HEK293T (cell line): ENCODE measurements around the gene TTLL3.
"Not testable (repeated sequence)": the region's sequence is repeated elsewhere in the genome, so short reads cannot be mapped to it uniquely, and the experiment has no call there.

Source experiments
- CTCF ChIA-PET: fragments of 350-600 bp; formaldehyde crosslinking; extraction: SDS; loops from one replicate; lab custom pipeline; 2021; ENCODE audit warnings: antibody characterized with exemption, inconsistent platforms; lab: Yijun Ruan, JAX
- POLR2A ChIA-PET: fragments of 350-600 bp; formaldehyde crosslinking; extraction: SDS; loops from one replicate; lab custom pipeline; 2020; ENCODE audit warnings: antibody characterized with exemption, inconsistent platforms; lab: Yijun Ruan, JAX
- DNase-seq: peaks from one replicate; pipeline ENCODE4 v3.0.0; 2012; ENCODE audit warnings: mixed read lengths; ENCODE audit errors: extremely low spot score
- ARNT ChIP-seq: fragments of 450-650 bp; IDR thresholded peaks from 2 replicates; pipeline ENCODE4 v1.6.1; 2017; ENCODE audit warnings: mild to moderate bottlenecking
- BHLHE40 ChIP-seq: fragments of 450-650 bp; IDR thresholded peaks from 2 replicates; pipeline ENCODE4 v1.6.1; 2016; ENCODE audit warnings: mild to moderate bottlenecking, moderate library complexity, borderline replicate concordance
- CTBP1 ChIP-seq: fragments of 450-650 bp; IDR thresholded peaks from 2 replicates; pipeline ENCODE4 v1.6.1; 2016; ENCODE audit warnings: borderline replicate concordance
- ELF4 ChIP-seq: fragments of 450-650 bp; IDR thresholded peaks from 2 replicates; pipeline ENCODE4 v1.6.1; 2017; ENCODE audit warnings: antibody characterized with exemption
- FOXA1 ChIP-seq: fragments of 450-650 bp; IDR thresholded peaks from 2 replicates; pipeline ENCODE4 v1.6.1; 2016; ENCODE audit warnings: mild to moderate bottlenecking
- FOXK2 ChIP-seq: fragments of 450-650 bp; IDR thresholded peaks from 2 replicates; pipeline ENCODE4 v1.6.1; 2016; ENCODE audit warnings: mild to moderate bottlenecking
- FOXM1 ChIP-seq: fragments of 450-650 bp; IDR thresholded peaks from 2 replicates; pipeline ENCODE4 v1.6.1; 2017; ENCODE audit warnings: mild to moderate bottlenecking, borderline replicate concordance
- HDGF ChIP-seq: fragments of 450-650 bp; IDR thresholded peaks from 2 replicates; pipeline ENCODE4 v1.6.1; 2017; ENCODE audit warnings: antibody characterized with exemption, borderline replicate concordance
- L3MBTL2 ChIP-seq: fragments of 450-650 bp; conservative IDR thresholded peaks from 2 replicates; pipeline ENCODE4 v1.6.1; 2016; ENCODE audit warnings: mild to moderate bottlenecking
- LEF1 ChIP-seq: fragments of 450-650 bp; IDR thresholded peaks from 2 replicates; pipeline ENCODE4 v1.6.1; 2017; ENCODE audit warnings: mild to moderate bottlenecking, borderline replicate concordance
- NFRKB ChIP-seq: fragments of 450-650 bp; IDR thresholded peaks from 2 replicates; pipeline ENCODE4 v1.6.1; 2016; ENCODE audit warnings: mild to moderate bottlenecking, moderate library complexity
- PKNOX1 ChIP-seq: fragments of 450-650 bp; IDR thresholded peaks from 2 replicates; pipeline ENCODE4 v1.6.1; 2016
- SP1 ChIP-seq: fragments of 450-650 bp; IDR thresholded peaks from 2 replicates; pipeline ENCODE4 v1.6.1; 2017
- SUZ12 ChIP-seq: fragments of 450-650 bp; IDR thresholded peaks from 2 replicates; pipeline ENCODE4 v1.6.1; 2016; ENCODE audit warnings: mild to moderate bottlenecking
- TARDBP ChIP-seq: fragments of 450-650 bp; IDR thresholded peaks from 2 replicates; pipeline ENCODE4 v1.6.1; 2016
- ZNF384 ChIP-seq: fragments of 450-650 bp; IDR thresholded peaks from 2 replicates; pipeline ENCODE4 v1.6.1; 2016

The TTLL3 gene

GRCh38 chr3:9852528-9852927, 42.5 kb downstream of the TTLL3 start:
- DNase-seq = no peak
- ChIA-PET POLR2A (no interaction called here), CTCF (no interaction called here)
- TF ChIP-seq HDGF = no peak
- TF ChIP-seq ARNT = no peak
- TF ChIP-seq ZNF384 = no peak
- no peak for TF ChIP-seq TARDBP
- TF ChIP-seq LEF1 = no peak
- TF ChIP-seq ELF4 = no peak

GRCh38 chr3:9854291-9854940, 44.4 kb downstream of the TTLL3 start:
- POLR2A ChIA-PET = interaction anchor here (0.6 kb wide), 1 partner anchor 259 kb away, joined by 3 read pairs; no protein-coding TSS in a partner anchor
- not testable (repeated sequence) for DNase-seq
- CTCF ChIA-PET = interaction anchor here (0.6 kb wide), 1 partner anchor 15 kb away, joined by 3 read pairs; no protein-coding TSS in a partner anchor

- CTCF ChIA-PET = no interaction called here
- TF ChIP-seq FOXA1 (no peak), FOXK2 (no peak), TARDBP (no peak), BHLHE40 (no peak), FOXM1 (no peak), LEF1 (no peak), HDGF (no peak), L3MBTL2 (no peak), SP1 (no peak)
- POLR2A ChIA-PET = no interaction called here
- no peak for DNase-seq
Observed at GRCh38 chr3:9855594-9855993, 45.5 kb downstream of the TTLL3 start.

GRCh38 chr3:9859530-9860025, 49.5 kb downstream of the TTLL3 start:
- POLR2A ChIA-PET = no interaction called here
- CTCF ChIA-PET = no interaction called here
- no peak for TF ChIP-seq FOXA1
- no peak for TF ChIP-seq ARNT
- no peak for TF ChIP-seq CTBP1
- no peak for TF ChIP-seq ZNF384
- TF ChIP-seq NFRKB = no peak
- TF ChIP-seq SP1 = no peak
- TF ChIP-seq BHLHE40 = no peak
- no peak for DNase-seq

- no peak for DNase-seq
- peak; percentile 53; the same call in 1 of the 2 replicates for TF ChIP-seq PKNOX1
- no peak for TF ChIP-seq NFRKB
- TF ChIP-seq LEF1 = no peak
- CTCF ChIA-PET = no interaction called here
- POLR2A ChIA-PET = interaction anchor here (1.0 kb wide), 1 partner anchor 17 kb away, joined by 4 read pairs; the partner anchor contains the start of gene RPUSD3
Observed at GRCh38 chr3:9861201-9861600, 51.1 kb downstream of the TTLL3 start.

GRCh38 chr3:9861626-9862130, 51.6 kb downstream of the TTLL3 start:
- POLR2A ChIA-PET = interaction anchor here (1.0 kb wide), 1 partner anchor 18 kb away, joined by 4 read pairs; the partner anchor contains the start of gene RPUSD3
- CTCF ChIA-PET = no interaction called here
- no peak for DNase-seq
- TF ChIP-seq FOXM1 (no peak), ELF4 (no peak), SP1 (no peak), ARNT (no peak), ZNF384 (no peak), PKNOX1 (no peak), LEF1 (no peak), FOXA1 (no peak), SUZ12 (no peak), BHLHE40 (no peak), NFRKB (no peak), HDGF (no peak), FOXK2 (no peak), TARDBP (no peak), CTBP1 (no peak), L3MBTL2 (no peak)

GRCh38 chr3:9862391-9863057, 52.5 kb downstream of the TTLL3 start:
- CTCF ChIA-PET = no interaction called here
- TF ChIP-seq ARNT (no peak), LEF1 (no peak), TARDBP (no peak), HDGF (no peak), FOXK2 (no peak), ELF4 (no peak), CTBP1 (no peak), L3MBTL2 (no peak), BHLHE40 (no peak), SUZ12 (no peak)
- DNase-seq = no peak
- POLR2A ChIA-PET = no interaction called here
